Karpas-422 (cell line): ENCODE measurements around the gene CALB2. TPM values are rescaled to one million over a fixed set of nuclear protein-coding genes. Genes with fewer than 3 reads are reported as not detected.

Experiments
- DNase-seq: peaks from one replicate; pipeline ENCODE4 v3.0.0-alpha.2; 2015
- H2AFZ ChIP-seq: fragments of 200-600 bp; sonication (generic); 2 replicates; pipeline ENCODE4 v1.6.1; 2014; ENCODE audit warnings: antibody characterized with exemption, low read length, mixed read lengths
- H3K27ac ChIP-seq: fragments of 200-600 bp; sonication (generic); 2 replicates; pipeline ENCODE4 v1.5.1; 2014; ENCODE audit warnings: mild to moderate bottlenecking, low read length, moderate library complexity
- H3K27me3 ChIP-seq: fragments of 200-600 bp; sonication (generic); 2 replicates; pipeline ENCODE4 v1.6.1; 2014; ENCODE audit warnings: low read length, mixed read lengths
- H3K36me3 ChIP-seq: fragments of 200-600 bp; sonication (generic); 2 replicates; pipeline ENCODE4 v1.6.1; 2014; ENCODE audit warnings: low read length, mixed read lengths; ENCODE audit not compliant: insufficient read depth
- H3K4me1 ChIP-seq: fragments of 200-600 bp; sonication (generic); 2 replicates; pipeline ENCODE4 v1.6.1; 2014; ENCODE audit warnings: mild to moderate bottlenecking, low read length, mixed read lengths
- H3K4me2 ChIP-seq: fragments of 200-600 bp; sonication (generic); 2 replicates; pipeline ENCODE4 v1.6.1; 2014; ENCODE audit warnings: low read length, low read depth, mild to moderate bottlenecking; ENCODE audit not compliant: poor library complexity, severe bottlenecking
- H3K4me3 ChIP-seq: fragments of 200-600 bp; sonication (generic); 2 replicates; pipeline ENCODE4 v1.5.1; 2014; ENCODE audit warnings: mild to moderate bottlenecking, antibody characterized with exemption, low read length, mixed read lengths
- H3K79me2 ChIP-seq: fragments of 200-600 bp; sonication (generic); 2 replicates; pipeline ENCODE4 v1.6.1; 2014; ENCODE audit warnings: mild to moderate bottlenecking, low read length, mixed read lengths
- H3K9ac ChIP-seq: fragments of 200-600 bp; sonication (generic); 2 replicates; pipeline ENCODE4 v1.6.0; 2014; ENCODE audit warnings: low read length
- H3K9me2 ChIP-seq: fragments of 200-600 bp; sonication (generic), shearing (Covaris generic); replicated peaks from 2 replicates; pipeline ENCODE4 v1.6.0; 2014; ENCODE audit warnings: mild to moderate bottlenecking, low read length, moderate library complexity; ENCODE audit not compliant: insufficient read depth
- H3K9me3 ChIP-seq: fragments of 300-700, 200-600 bp; sonication (generic); 2 replicates; pipeline ENCODE4 v1.6.1; 2014; ENCODE audit warnings: low read length, mixed read lengths
- H4K20me1 ChIP-seq: fragments of 200-600 bp; sonication (generic); 2 replicates; pipeline ENCODE4 v1.6.1; 2014; ENCODE audit warnings: mild to moderate bottlenecking, antibody characterized with exemption, low read length, low read depth; ENCODE audit not compliant: insufficient read depth
- total RNA-seq: library from RNA; depleted of rRNA; stranded (reverse); fragments of >200 nt; shearing (Covaris generic); gene quantifications from 2 replicates; pipeline ENCODE4 v1.2.3, GENCODE V29; 2014; ENCODE audit warnings: low replicate concordance

CALB2 gene
- total RNA-seq, 1 experiment from 2014 or later: not detected

DNA sequence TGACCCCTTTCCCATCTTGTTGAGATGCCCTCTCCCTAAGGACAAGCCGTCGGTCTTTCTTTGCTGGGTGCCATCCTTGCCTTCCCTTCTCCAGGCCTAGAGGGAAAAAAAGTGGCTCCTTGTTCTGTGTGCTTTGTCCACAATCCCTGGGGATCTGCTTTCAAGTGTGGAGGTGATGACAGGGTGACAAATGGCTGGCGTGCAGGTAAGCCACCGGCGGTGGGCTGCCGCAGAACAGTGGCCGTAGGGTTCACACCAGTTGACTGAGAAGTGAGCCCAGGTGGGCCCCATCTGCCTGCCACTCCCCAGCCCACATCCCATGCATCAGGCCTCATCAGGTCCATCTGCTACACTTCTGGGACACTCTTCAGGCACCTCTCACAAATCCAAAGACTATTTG is 11.4 kb upstream of the CALB2 start:
- Histone ChIP-seq H3K27me3 (no peaks in the 10 kb centered on the region), H3K4me1 (no peaks in the 10 kb centered on the region), H4K20me1 (no peaks in the 10 kb centered on the region), H3K9me3 (no peaks in the 10 kb centered on the region), H3K4me3 (no peak overlapping the region), H3K9me2 (no peaks in the 10 kb centered on the region), H3K36me3 (no peaks in the 10 kb centered on the region), H3K79me2 (no peaks in the 10 kb centered on the region), H3K27ac (no peak overlapping the region), H3K9ac (no peak overlapping the region), H2AFZ (no peak overlapping the region), H3K4me2 (no peak overlapping the region)
- DNase-seq: no peak

DNA sequence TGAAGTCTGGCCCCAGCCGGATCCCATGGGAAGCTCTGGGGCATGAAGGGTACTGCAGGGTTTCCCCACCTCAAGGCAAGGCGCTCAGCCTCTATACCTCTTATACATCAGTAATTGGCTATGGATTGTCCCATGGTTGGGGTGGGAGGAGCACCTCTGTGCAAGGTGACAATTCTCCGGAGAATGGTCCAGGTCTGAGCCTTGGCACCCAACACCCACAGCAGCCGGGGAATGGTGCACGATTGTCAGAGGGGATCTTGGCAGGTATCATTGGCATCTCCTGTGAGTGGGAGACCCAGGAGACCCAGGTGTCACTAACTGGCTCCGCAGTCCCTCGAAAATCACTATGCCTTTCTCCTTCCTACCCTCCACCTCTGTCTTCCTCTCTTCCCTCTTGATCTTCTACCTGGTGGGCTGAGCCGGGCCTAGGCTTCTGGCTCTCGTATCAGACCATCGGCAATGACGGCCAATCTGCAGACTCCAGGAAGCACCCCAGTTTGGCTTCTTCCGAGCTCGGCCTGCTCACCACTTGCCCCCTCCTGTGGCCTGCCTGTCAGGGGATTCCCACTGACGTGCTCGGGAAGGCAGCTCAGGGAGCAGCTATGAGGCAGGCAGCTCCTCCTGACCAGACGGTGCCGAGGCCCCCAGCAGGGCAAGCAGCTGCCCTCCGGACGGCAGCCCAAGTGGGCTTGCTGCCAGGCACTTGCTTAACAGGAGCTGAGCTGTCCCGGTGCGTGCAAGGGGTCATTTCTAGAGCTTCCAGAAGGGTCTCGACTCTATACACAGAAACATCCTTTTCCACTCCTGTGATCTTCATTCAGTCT is 10.0 kb upstream of the CALB2 start:
- Histone ChIP-seq H2AFZ (no peak overlapping the region), H3K9me3 (no peaks in the 10 kb centered on the region), H3K9me2 (no peaks in the 10 kb centered on the region), H3K9ac (no peak overlapping the region), H3K4me2 (no peak overlapping the region), H3K4me1 (no peaks in the 10 kb centered on the region), H3K27ac (no peak overlapping the region), H4K20me1 (no peaks in the 10 kb centered on the region), H3K36me3 (no peaks in the 10 kb centered on the region), H3K4me3 (no peak overlapping the region), H3K79me2 (no peaks in the 10 kb centered on the region), H3K27me3 (no peaks in the 10 kb centered on the region)
- DNase-seq: no peak

GRCh38 chr16:71350821-71351557 is 7.5 kb upstream of the CALB2 start:
- no peaks in the 10 kb centered on the region for H4K20me1 ChIP-seq
- no peak overlapping the region for H3K4me2 ChIP-seq
- H2AFZ ChIP-seq: no peak overlapping the region
- H3K36me3 ChIP-seq: no peaks in the 10 kb centered on the region
- no peaks in the 10 kb centered on the region for H3K9me2 ChIP-seq
- DNase-seq: no peak
- H3K79me2 ChIP-seq: no peaks in the 10 kb centered on the region
- H3K9me3 ChIP-seq: no peaks in the 10 kb centered on the region
- H3K9ac ChIP-seq: no peak overlapping the region
- H3K4me3 ChIP-seq: no peak overlapping the region
- no peaks in the 10 kb centered on the region for H3K4me1 ChIP-seq
- no peak overlapping the region for H3K27ac ChIP-seq
- no peaks in the 10 kb centered on the region for H3K27me3 ChIP-seq

DNA sequence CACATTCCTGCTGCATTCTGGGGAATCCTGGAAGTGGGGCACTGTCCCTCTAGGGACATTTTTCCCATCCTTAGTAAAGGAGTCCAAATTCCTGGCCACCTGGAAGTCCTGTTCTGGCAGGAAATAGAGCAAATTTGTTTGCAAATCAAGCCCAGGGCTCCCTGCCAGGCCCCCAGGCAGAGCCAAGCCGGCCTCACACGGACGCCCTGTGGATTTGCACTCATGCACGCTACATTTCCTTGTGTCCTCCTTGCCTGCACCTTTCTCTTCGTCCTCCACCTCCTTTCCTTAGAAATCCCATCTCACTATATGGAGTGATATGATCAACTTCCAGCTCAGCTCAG is 7.0 kb upstream of the CALB2 start:
- Histone ChIP-seq H3K27ac (no peak overlapping the region), H3K4me3 (no peak overlapping the region), H3K9me3 (no peaks in the 10 kb centered on the region), H3K4me2 (no peak overlapping the region), H3K79me2 (no peaks in the 10 kb centered on the region), H2AFZ (no peak overlapping the region), H3K9me2 (no peaks in the 10 kb centered on the region), H3K27me3 (no peaks in the 10 kb centered on the region), H3K9ac (no peak overlapping the region), H3K4me1 (no peaks in the 10 kb centered on the region), H3K36me3 (no peaks in the 10 kb centered on the region), H4K20me1 (no peaks in the 10 kb centered on the region)
- no peak for DNase-seq

DNA sequence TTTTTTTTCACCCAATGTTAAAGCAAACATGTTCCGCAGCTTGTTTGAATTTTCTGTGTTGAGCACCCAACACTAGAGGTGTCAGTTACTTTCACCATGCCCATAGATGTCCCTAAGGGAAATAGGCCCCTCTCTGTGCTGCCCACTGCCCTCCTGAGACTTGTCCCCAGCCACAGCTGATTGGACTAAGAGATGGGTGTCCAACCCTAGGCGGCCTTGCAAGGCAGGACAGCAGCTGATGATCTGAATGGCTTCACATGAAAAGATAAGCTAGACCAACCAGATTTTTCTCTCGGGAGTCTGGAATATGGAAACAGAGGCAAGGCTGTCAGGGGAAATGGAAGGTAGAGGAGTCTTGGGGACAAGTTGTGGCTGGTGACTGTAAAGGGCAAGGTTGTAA is 6.1 kb upstream of the CALB2 start:
- Histone ChIP-seq H3K79me2 (no peaks in the 10 kb centered on the region), H3K9me2 (no peaks in the 10 kb centered on the region), H3K9me3 (no peaks in the 10 kb centered on the region), H4K20me1 (no peaks in the 10 kb centered on the region), H3K36me3 (no peaks in the 10 kb centered on the region), H2AFZ (no peak overlapping the region), H3K4me1 (no peaks in the 10 kb centered on the region), H3K4me2 (no peak overlapping the region), H3K27ac (no peak overlapping the region), H3K27me3 (no peaks in the 10 kb centered on the region), H3K4me3 (no peak overlapping the region), H3K9ac (no peak overlapping the region)
- no peak for DNase-seq

GRCh38 chr16:71352963-71353460 is 5.5 kb upstream of the CALB2 start:
- Histone ChIP-seq H3K4me3 (no peak overlapping the region), H3K9me2 (no peaks in the 10 kb centered on the region), H3K4me2 (no peak overlapping the region), H3K27ac (no peak overlapping the region), H2AFZ (no peak overlapping the region), H3K27me3 (no peaks in the 10 kb centered on the region), H4K20me1 (no peaks in the 10 kb centered on the region), H3K36me3 (no peaks in the 10 kb centered on the region), H3K9ac (no peak overlapping the region), H3K79me2 (no peaks in the 10 kb centered on the region), H3K9me3 (no peaks in the 10 kb centered on the region), H3K4me1 (no peaks in the 10 kb centered on the region)
- no peak for DNase-seq

GRCh38 chr16:71353736-71354135 is 4.8 kb upstream of the CALB2 start:
- Histone ChIP-seq H3K36me3 (no peaks in the 10 kb centered on the region), H3K4me1 (peaks cover 4% of the 10 kb centered on the region; the same call in 1 of the 2 replicates), H4K20me1 (no peaks in the 10 kb centered on the region), H2AFZ (no peak overlapping the region), H3K79me2 (no peaks in the 10 kb centered on the region), H3K27me3 (no peaks in the 10 kb centered on the region), H3K9me3 (no peaks in the 10 kb centered on the region), H3K4me2 (no peak overlapping the region), H3K27ac (no peak overlapping the region), H3K9me2 (no peaks in the 10 kb centered on the region), H3K9ac (no peak overlapping the region), H3K4me3 (no peak overlapping the region)
- DNase-seq: no peak

GRCh38 chr16:71354156-71354555 is 4.4 kb upstream of the CALB2 start:
- Histone ChIP-seq H3K9me3 (no peaks in the 10 kb centered on the region), H2AFZ (no peak overlapping the region), H3K79me2 (no peaks in the 10 kb centered on the region), H3K9me2 (no peaks in the 10 kb centered on the region), H3K27ac (no peak overlapping the region), H4K20me1 (no peaks in the 10 kb centered on the region), H3K36me3 (no peaks in the 10 kb centered on the region), H3K4me3 (no peak overlapping the region), H3K9ac (no peak overlapping the region), H3K27me3 (no peaks in the 10 kb centered on the region), H3K4me2 (no peak overlapping the region), H3K4me1 (peaks cover 5% of the 10 kb centered on the region; the same call in 1 of the 2 replicates)
- DNase-seq: no peak
